Measurements from ENCODE around the gene SMG6.

The SMG6 gene

GRCh38 chr17:2282297-2282873, 21.2 kb downstream of the SMG6 start (continued):
- TF ChIP-seq ZBTB17 (tag by site-specific recombination; IDR thresholded peaks at IDR 0.05), result peak; percentile 98
- peak; percentile 69 for TF ChIP-seq ZBTB21 (tag by site-specific recombination; IDR thresholded peaks at IDR 0.05)
- TF ChIP-seq ZIC2 (tag by site-specific recombination; IDR thresholded peaks at IDR 0.05), result peak; percentile 61
- TF ChIP-seq ZNF423 (tag by site-specific recombination; IDR thresholded peaks at IDR 0.05), result no peak
- no peak for TF ChIP-seq ZNF311 (tag by site-specific recombination; IDR thresholded peaks at IDR 0.05; ENCODE audit: borderline replicate concordance)
- TF ChIP-seq ZNF558 (tag by site-specific recombination; IDR thresholded peaks at IDR 0.05), result peak; percentile 43; the same call in 1 of the 2 replicates
- no peak for TF ChIP-seq ZNF2 (tag by site-specific recombination; IDR thresholded peaks at IDR 0.05)
- no peak for TF ChIP-seq TCF7L2 (IDR thresholded peaks at IDR 0.05; ENCODE audit: borderline replicate concordance, low read depth, low read length)
- peak; percentile 43; the same call in 1 of the 2 replicates for TF ChIP-seq ZNF629 (tag by site-specific recombination; IDR thresholded peaks at IDR 0.05)
- peak; percentile 26 for TF ChIP-seq ZNF335 (tag by site-specific recombination; conservative IDR thresholded peaks at IDR 0.05)
- TF ChIP-seq ZBTB20 (tag by site-specific recombination; IDR thresholded peaks at IDR 0.05), result peak; percentile 30; the same call in 1 of the 2 replicates
- peak; percentile 85 for TF ChIP-seq ZNF654 (tag by site-specific recombination; IDR thresholded peaks at IDR 0.05; ENCODE audit: low read depth)
- TF ChIP-seq PRDM10 (tag by site-specific recombination; IDR thresholded peaks at IDR 0.05), result peak; percentile 81
- TF ChIP-seq, protein P1, sequence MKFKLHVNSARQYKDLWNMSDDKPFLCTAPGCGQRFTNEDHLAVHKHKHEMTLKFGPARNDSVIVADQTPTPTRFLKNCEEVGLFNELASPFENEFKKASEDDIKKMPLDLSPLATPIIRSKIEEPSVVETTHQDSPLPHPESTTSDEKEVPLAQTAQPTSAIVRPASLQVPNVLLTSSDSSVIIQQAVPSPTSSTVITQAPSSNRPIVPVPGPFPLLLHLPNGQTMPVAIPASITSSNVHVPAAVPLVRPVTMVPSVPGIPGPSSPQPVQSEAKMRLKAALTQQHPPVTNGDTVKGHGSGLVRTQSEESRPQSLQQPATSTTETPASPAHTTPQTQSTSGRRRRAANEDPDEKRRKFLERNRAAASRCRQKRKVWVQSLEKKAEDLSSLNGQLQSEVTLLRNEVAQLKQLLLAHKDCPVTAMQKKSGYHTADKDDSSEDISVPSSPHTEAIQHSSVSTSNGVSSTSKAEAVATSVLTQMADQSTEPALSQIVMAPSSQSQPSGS (tag by site-specific recombination; IDR thresholded peaks at IDR 0.05; ENCODE audit: low read depth), result no peak
- peak; percentile 42; the same call in 1 of the 2 replicates for TF ChIP-seq SCRT2 (tag by site-specific recombination; IDR thresholded peaks at IDR 0.05)
- TF ChIP-seq ZNF76 (tag by site-specific recombination; IDR thresholded peaks at IDR 0.05; ENCODE audit: borderline replicate concordance, low read depth), result no peak
- peak; percentile 40; the same call in 1 of the 2 replicates for TF ChIP-seq CTCF (tag by site-specific recombination; IDR thresholded peaks at IDR 0.05)

DNA sequence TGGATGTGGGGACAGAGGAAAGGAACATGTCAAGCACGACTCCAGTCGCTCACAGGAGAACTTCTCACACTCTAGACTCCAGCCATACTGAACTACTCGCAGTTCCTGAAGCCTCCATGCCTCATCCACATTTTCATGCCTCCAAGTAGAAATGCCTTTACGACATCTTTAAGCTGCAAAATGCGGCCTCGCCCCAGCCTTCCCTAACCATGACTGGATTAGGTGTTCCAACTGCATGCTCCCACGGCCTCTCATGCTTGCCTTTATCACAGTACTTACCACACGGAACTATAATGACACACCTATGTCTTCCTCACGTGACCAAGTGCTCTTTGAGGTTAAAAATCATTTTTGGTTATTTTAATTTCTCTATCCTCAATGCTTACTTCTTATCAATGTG, 23.9 kb downstream of the SMG6 start:
- ChIA-PET POLR2A (no interaction called here), CTCF (interaction anchor here (0.6 to 3.9 kb wide), 5 partner anchors 17 to 225 kb away, joined by 3 to 19 read pairs (median 3); partner anchors contain the start of gene HIC1)
- H3K4me1 ChIP-seq (ENCODE audit: control insufficient read depth, insufficient read depth, low read length), result no peaks in the 10 kb centered on the region
- no peak overlapping the region for H3K4me3 ChIP-seq (ENCODE audit: low read depth, low read length)
- H3K36me3 ChIP-seq (ENCODE audit: control insufficient read depth in 2 of 2, insufficient read depth in 1 of 2, low read length in 2 of 2), result peaks cover 74 to 81% of the 10 kb centered on the region in 2 experiments
- TF ChIP-seq ZNF704 (tag by site-specific recombination; IDR thresholded peaks at IDR 0.05), result no peak
- no peak for TF ChIP-seq ZFP3 (tag by site-specific recombination; IDR thresholded peaks at IDR 0.05; ENCODE audit: low read depth)
- H3K9me3 ChIP-seq (ENCODE audit: control insufficient read depth, insufficient read depth, low read depth, low read length), result no peaks in the 10 kb centered on the region
- H3K27ac ChIP-seq (ENCODE audit: extremely low read depth, low read depth, low read length), result no peak overlapping the region
